HCT116 (cell line): ENCODE measurements around the gene PRR16.

Experiments used
- POLR2A ChIP-seq: IDR thresholded peaks from 2 replicates; pipeline ENCODE4 v1.7.0; 2011; ENCODE audit warnings: borderline replicate concordance; ENCODE audit not compliant: insufficient read depth, insufficient read length; ENCODE audit errors: extremely low read depth
- ZNF274 ChIP-seq: fragments of 200-500 bp; sonication (Bioruptor generic); IDR thresholded peaks from 2 replicates; pipeline ENCODE4 v1.6.1; 2014; ENCODE audit warnings: mild to moderate bottlenecking, low read depth, low read length, inconsistent platforms
- TF ChIP-seq, protein P1 (sequence below): IDR thresholded peaks from 2 replicates; pipeline ENCODE4 v1.6.1; 2012; ENCODE audit warnings: low read depth
- TF ChIP-seq, protein P2 (sequence below): IDR thresholded peaks from 2 replicates; pipeline ENCODE4 v1.6.1; 2012

DNA sequence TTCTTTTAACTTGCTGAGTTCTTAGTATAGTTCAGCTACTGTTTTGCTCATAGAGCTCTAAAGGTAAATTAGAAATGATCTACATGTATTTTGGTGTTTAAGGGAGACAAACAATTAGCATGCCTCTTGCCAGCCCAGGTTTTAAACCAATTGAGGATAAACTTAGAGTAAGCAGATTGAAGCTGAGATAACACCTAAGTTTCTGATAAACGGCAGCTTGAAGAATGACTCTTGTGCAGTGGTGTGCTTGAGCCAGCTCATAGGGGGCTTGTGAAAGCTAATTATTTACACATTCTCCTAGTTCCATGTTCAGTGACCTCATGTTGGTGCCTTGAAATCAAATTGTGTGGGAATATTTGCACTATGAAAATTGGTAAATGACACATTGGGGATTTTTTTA is 193.0 kb downstream of the PRR16 start:
- TF ChIP-seq, protein P1, sequence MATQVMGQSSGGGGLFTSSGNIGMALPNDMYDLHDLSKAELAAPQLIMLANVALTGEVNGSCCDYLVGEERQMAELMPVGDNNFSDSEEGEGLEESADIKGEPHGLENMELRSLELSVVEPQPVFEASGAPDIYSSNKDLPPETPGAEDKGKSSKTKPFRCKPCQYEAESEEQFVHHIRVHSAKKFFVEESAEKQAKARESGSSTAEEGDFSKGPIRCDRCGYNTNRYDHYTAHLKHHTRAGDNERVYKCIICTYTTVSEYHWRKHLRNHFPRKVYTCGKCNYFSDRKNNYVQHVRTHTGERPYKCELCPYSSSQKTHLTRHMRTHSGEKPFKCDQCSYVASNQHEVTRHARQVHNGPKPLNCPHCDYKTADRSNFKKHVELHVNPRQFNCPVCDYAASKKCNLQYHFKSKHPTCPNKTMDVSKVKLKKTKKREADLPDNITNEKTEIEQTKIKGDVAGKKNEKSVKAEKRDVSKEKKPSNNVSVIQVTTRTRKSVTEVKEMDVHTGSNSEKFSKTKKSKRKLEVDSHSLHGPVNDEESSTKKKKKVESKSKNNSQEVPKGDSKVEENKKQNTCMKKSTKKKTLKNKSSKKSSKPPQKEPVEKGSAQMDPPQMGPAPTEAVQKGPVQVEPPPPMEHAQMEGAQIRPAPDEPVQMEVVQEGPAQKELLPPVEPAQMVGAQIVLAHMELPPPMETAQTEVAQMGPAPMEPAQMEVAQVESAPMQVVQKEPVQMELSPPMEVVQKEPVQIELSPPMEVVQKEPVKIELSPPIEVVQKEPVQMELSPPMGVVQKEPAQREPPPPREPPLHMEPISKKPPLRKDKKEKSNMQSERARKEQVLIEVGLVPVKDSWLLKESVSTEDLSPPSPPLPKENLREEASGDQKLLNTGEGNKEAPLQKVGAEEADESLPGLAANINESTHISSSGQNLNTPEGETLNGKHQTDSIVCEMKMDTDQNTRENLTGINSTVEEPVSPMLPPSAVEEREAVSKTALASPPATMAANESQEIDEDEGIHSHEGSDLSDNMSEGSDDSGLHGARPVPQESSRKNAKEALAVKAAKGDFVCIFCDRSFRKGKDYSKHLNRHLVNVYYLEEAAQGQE = no peak
- TF ChIP-seq ZNF274 (no peak), POLR2A (no peak)
- TF ChIP-seq, protein P2, sequence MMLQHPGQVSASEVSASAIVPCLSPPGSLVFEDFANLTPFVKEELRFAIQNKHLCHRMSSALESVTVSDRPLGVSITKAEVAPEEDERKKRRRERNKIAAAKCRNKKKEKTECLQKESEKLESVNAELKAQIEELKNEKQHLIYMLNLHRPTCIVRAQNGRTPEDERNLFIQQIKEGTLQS = no peak
